GM12873 (cell line): ENCODE data around the gene UGT1A6.

Experiments
- TF ChIP-seq, protein P1 (sequence below): IDR thresholded peaks from 2 replicates; pipeline ENCODE4 v1.5.1; 2012; ENCODE audit warnings: low read depth, mild to moderate bottlenecking, moderate library complexity, low read length, control low read depth; ENCODE audit not compliant: insufficient read depth; ENCODE audit errors: missing control alignments

Gene UGT1A6

DNA sequence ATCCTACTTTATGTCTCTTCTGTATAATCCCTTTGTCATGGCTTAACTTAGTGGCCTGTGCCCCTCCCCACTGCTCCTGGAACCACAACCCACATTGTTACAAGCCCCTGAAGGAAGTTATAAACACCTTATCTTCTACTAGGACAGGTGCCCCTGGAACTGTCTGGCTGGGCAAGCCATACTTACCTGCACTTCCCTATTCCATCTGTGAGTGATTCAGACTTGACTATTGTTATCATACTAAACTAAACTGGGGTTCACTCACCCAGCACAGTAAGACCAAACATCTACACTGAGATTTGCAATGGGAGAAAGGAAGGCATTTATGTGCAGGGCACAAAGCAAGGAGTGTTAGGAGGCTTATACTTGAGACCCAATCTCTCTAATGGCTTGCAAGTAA, 3.7 kb upstream of the UGT1A6 start:
- TF ChIP-seq, protein P1, sequence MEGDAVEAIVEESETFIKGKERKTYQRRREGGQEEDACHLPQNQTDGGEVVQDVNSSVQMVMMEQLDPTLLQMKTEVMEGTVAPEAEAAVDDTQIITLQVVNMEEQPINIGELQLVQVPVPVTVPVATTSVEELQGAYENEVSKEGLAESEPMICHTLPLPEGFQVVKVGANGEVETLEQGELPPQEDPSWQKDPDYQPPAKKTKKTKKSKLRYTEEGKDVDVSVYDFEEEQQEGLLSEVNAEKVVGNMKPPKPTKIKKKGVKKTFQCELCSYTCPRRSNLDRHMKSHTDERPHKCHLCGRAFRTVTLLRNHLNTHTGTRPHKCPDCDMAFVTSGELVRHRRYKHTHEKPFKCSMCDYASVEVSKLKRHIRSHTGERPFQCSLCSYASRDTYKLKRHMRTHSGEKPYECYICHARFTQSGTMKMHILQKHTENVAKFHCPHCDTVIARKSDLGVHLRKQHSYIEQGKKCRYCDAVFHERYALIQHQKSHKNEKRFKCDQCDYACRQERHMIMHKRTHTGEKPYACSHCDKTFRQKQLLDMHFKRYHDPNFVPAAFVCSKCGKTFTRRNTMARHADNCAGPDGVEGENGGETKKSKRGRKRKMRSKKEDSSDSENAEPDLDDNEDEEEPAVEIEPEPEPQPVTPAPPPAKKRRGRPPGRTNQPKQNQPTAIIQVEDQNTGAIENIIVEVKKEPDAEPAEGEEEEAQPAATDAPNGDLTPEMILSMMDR: no peak

DNA sequence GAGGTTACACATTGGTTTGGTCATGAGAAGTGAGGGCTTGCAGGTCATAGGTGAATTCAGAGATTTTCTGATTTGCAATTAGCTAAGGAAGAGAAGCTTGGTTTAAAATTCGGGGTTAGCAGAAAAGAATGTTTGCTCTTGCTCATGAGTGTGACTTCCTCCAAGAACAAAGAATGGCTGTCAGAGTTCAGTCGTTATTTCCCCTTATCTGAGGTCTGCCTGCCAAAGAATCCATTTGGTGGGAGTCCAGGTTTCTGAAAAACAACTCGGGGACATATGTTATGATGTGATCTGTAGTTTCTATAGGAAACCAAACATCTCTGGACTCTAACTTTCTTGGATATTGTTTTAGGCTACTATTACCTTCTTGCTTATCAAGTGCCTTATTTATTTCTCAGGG, 3.2 kb upstream of the UGT1A6 start:
- TF ChIP-seq, protein P1: no peak

DNA sequence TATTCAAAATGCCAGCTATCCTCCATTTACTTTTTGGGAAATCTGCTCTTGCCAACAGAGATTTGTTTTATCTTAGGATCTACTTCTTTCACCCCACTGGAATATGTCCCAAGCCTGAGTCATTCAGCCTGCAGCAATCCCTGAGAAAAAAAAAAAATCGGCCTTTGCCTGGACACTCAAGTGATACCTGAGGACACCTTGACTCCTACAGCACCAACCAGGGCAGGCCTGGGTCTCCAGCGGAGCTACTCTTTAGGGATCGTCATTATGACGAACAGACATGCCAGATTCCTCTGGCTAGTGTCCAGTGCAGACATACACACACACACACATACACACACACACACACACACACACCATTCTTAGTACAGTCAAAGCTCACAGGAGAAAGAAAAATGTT, 2.2 kb upstream of the UGT1A6 start:
- TF ChIP-seq, protein P1: no peak

DNA sequence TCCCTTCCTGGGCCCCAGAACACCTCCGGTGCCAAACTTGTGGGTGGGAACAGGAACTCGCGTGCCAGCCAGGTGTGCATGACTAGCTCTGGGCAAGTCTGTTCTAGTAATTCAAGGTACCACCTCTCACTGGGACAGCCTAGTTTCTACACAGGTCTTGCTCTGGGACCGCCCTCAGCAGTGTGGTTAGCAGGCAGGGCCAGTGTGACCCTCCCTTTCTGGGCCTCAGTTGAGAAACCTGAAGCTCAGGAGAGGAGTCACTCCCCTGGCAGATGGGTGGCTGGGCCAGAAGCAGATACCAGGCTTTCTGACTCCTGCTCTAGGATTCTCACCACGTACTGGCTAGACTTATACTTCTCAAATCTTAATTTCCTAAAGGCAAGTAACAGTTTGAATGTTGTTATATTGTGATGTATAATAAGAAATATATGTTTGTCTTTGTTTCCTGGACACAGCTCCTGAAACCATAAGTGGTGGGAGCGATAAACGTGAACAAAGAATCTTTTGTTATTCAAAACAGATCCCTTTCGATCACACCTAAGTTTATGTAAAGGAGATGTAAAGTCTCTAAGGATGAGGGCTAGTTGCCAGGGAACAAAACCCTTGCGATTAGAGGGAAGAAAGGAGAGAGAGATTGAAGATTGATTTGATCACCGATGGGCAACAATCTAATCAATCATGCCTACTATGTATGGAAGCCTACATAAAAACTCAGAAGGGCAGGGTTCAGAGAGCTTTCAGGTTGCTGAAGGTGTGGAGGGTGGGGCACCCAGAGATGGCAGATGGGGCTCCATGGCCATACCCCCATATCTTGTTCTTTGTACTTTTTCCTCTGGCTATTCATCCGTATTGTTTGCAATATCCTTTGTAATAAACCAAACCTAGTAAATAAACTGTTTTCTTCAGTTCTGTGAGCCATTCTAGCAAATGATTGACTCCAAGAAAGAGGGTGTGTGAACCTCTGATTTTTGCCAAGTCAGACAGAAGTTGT, 952 bp upstream of the UGT1A6 start:
- TF ChIP-seq, protein P1: no peak

DNA sequence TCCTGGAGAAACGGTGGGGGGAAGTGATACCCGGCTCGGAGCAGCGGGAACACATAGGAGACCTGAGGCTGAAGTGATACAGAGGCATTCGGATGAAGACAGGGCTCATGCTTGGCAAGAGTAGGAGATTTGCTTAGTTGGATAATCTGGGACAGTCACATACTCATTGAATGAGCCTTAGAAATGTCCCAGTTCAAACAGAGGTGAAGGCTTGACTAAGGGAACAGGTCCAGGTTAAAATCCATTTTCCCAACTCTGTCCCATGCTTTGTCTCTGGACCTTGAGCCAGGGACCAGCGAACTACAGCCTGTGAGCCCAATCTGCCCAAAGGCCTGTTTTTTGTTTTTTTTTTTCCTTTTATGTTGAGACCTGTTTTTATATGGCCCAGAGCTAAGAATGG, 1.3 kb downstream of the UGT1A6 start:
- TF ChIP-seq, protein P1: no peak

DNA sequence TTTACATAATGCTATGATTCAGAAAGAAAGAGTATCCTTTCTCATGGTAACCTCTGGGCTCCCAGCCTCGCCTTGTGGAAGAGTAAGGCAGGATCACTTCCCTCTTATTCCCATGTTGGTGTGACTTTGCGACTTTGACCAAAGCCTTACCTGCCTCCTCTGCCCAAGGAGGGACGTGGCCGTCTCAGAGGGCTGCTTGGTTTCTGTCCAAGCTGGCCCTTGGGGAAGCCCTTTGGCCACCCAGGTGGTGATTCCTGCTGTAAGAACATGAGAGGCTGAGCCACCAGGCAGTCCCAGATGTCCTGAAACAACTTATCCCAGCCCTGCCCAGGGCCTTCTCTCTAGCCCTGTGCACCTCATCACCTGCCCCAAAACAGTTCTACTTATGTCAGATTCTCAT, 6.0 kb downstream of the UGT1A6 start:
- TF ChIP-seq, protein P1: no peak

DNA sequence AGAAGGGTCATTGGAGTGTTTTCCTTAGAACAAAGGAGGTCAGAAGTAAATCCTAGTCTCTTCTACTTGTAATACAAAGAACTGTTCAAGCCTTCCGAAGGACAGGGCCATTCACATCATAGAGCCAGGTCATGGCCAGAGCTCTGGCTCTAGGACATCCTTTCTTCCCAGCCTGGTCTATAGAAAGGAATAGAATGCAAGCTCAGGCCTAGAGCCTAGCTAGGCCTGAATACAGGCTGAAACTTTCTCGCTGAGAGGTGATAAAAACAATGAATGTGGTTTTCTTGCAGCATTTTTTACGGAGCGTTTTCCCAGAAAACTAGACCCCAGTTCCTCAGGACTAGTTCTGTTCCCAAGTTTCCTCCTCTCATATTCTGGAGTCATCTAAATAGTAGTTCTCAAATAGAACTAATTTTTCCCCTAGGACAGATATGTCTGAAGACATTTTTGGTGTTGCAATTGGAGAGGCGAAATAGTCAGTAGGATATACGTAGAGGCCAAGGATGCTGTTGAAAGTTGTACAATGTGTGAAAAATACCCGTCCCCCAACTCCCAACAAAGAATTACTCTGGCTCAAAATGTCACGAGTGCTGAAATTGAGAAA, 6.8 kb downstream of the UGT1A6 start:
- TF ChIP-seq, protein P1: no peak
